Measurements from ENCODE around the gene GREB1.

GREB1 gene

GRCh38 chr2:11533278-11534070, at the start of gene GREB1:
TSS of gene GREB1 (plus strand) at chr2:11534045. CDS start at chr2:11556615, 22,570 bp downstream.
- no peak for DNase-seq

GRCh38 chr2:11488809-11489208, 45.0 kb upstream of the GREB1 start:
- no peak for DNase-seq

- no peak for DNase-seq
Observed at GRCh38 chr2:11490194-11490593, 43.7 kb upstream of the GREB1 start.

GRCh38 chr2:11491348-11491933, 42.4 kb upstream of the GREB1 start:
- DNase-seq, result no peak

GRCh38 chr2:11492244-11492643, 41.6 kb upstream of the GREB1 start:
- no peak for DNase-seq

GRCh38 chr2:11492720-11493119, 41.1 kb upstream of the GREB1 start:
- no peak for DNase-seq

GRCh38 chr2:11493282-11493681, 40.6 kb upstream of the GREB1 start:
- DNase-seq, result no peak

- DNase-seq, result no peak
Observed at GRCh38 chr2:11494310-11494709, 39.5 kb upstream of the GREB1 start.

GRCh38 chr2:11495844-11496681, 37.8 kb upstream of the GREB1 start:
- no peak for DNase-seq

GRCh38 chr2:11498543-11499034, 35.3 kb upstream of the GREB1 start:
- no peak for DNase-seq

GRCh38 chr2:11499081-11499743, 34.6 kb upstream of the GREB1 start:
- DNase-seq, result no peak

GRCh38 chr2:11500702-11501303, 33.0 kb upstream of the GREB1 start:
- DNase-seq, result no peak

- no peak for DNase-seq
Observed at GRCh38 chr2:11502740-11503292, 31.0 kb upstream of the GREB1 start.

GRCh38 chr2:11503354-11503927, 30.4 kb upstream of the GREB1 start:
- DNase-seq, result no peak

GRCh38 chr2:11505652-11506610, 27.9 kb upstream of the GREB1 start:
- no peak for DNase-seq

- no peak for DNase-seq
Observed at GRCh38 chr2:11506611-11506969, 27.3 kb upstream of the GREB1 start.

GRCh38 chr2:11507517-11507916, 26.3 kb upstream of the GREB1 start:
- no peak for DNase-seq

- DNase-seq, result no peak
Observed at GRCh38 chr2:11508279-11508678, 25.6 kb upstream of the GREB1 start.

- no peak for DNase-seq
Observed at GRCh38 chr2:11509657-11510360, 24.0 kb upstream of the GREB1 start.

GRCh38 chr2:11512431-11512830, 21.4 kb upstream of the GREB1 start:
- DNase-seq, result no peak
